Liver (tissue), 9 donors: ENCODE data around the gene PLCG2. TPM values are rescaled to one million over a fixed set of nuclear protein-coding genes. Genes with fewer than 3 reads are reported as not detected.

Source experiments
- DNase-seq: peaks from one replicate; pipeline ENCODE4 v3.0.0-alpha.2; 2017; ENCODE audit warnings: low spot score
- H3K27ac ChIP-seq, 2 donors: one replicate each; pipeline ENCODE4 v1.7.0; 2013; ENCODE audit warnings: inconsistent platforms in 2 of 2, low read length in 2 of 2, control low read depth in 1 of 2, low read depth in 1 of 2, mild to moderate bottlenecking in 1 of 2
- H3K27me3 ChIP-seq, 4 donors: one replicate each; pipeline versions ENCODE4 v1.6.1 to v1.7.0; 2013; ENCODE audit warnings: low read length in 3 of 4, inconsistent platforms in 1 of 4, mild to moderate bottlenecking in 1 of 4, moderate library complexity in 1 of 4; ENCODE audit not compliant: control insufficient read depth in 4 of 4, insufficient read depth in 4 of 4
- H3K36me3 ChIP-seq, 4 donors: one replicate each; pipeline versions ENCODE4 v1.6.1 to v1.7.0; 2013; ENCODE audit warnings: low read length in 3 of 4, mild to moderate bottlenecking in 3 of 4, low read depth in 1 of 4, moderate library complexity in 1 of 4; ENCODE audit not compliant: control insufficient read depth in 4 of 4, insufficient read depth in 3 of 4
- H3K4me1 ChIP-seq, 4 donors: one replicate each; pipeline versions ENCODE4 v1.6.1 to v1.7.0; 2013; ENCODE audit warnings: low read length in 3 of 4, mild to moderate bottlenecking in 3 of 4, moderate library complexity in 1 of 4; ENCODE audit not compliant: control insufficient read depth in 4 of 4, insufficient read depth in 4 of 4
- H3K4me3 ChIP-seq, 3 donors: one replicate each; pipeline versions ENCODE4 v1.6.1 to v1.7.0; 2013; ENCODE audit warnings: low read length in 3 of 3, control low read depth in 1 of 3, low read depth in 1 of 3, mild to moderate bottlenecking in 1 of 3
- H3K9ac ChIP-seq, 2 donors: one replicate each; pipeline ENCODE4 v1.7.0; 2013; ENCODE audit warnings: low read length in 2 of 2, mild to moderate bottlenecking in 2 of 2, moderate library complexity in 2 of 2, control low read depth in 1 of 2, low read depth in 1 of 2
- H3K9me3 ChIP-seq, 4 donors: one replicate each; pipeline versions ENCODE4 v1.6.1 to v1.7.0; 2013; ENCODE audit warnings: low read length in 3 of 4; ENCODE audit not compliant: control insufficient read depth in 4 of 4
- ATF3 ChIP-seq: IDR thresholded peaks from 2 replicates; pipeline ENCODE4 v1.6.1; 2016; ENCODE audit warnings: antibody characterized with exemption
- EGR1 ChIP-seq, 2 donors: IDR thresholded peaks; 2 replicates each; pipeline ENCODE4 v1.6.1; 2016 to 2018; ENCODE audit warnings: antibody characterized with exemption in 2 of 2, low read depth in 2 of 2
- FOXA2 ChIP-seq: IDR thresholded peaks from 2 replicates; pipeline ENCODE4 v1.6.1; 2016; ENCODE audit warnings: antibody characterized with exemption
- GABPA ChIP-seq, 2 donors: IDR thresholded peaks in 1 of 2; conservative IDR thresholded peaks in 1 of 2; 2 replicates each; pipeline ENCODE4 v1.6.1; 2016; ENCODE audit warnings: antibody characterized with exemption in 2 of 2, mild to moderate bottlenecking in 1 of 2, moderate library complexity in 1 of 2
- HNF4A ChIP-seq, 2 donors: conservative IDR thresholded peaks; 2 replicates each; pipeline ENCODE4 v1.6.1; 2016; ENCODE audit warnings: antibody characterized with exemption in 2 of 2, mild to moderate bottlenecking in 2 of 2
- HNF4G ChIP-seq: IDR thresholded peaks from 2 replicates; pipeline ENCODE4 v1.6.1; 2016; ENCODE audit warnings: antibody characterized with exemption
- JUND ChIP-seq, 2 donors: IDR thresholded peaks; 2 replicates each; pipeline ENCODE4 v1.6.1; 2016; ENCODE audit warnings: antibody characterized with exemption in 2 of 2
- RAD21 ChIP-seq, 2 donors: IDR thresholded peaks; 2 replicates each; pipeline ENCODE4 v1.6.1; 2016; ENCODE audit warnings: antibody characterized with exemption in 2 of 2, mild to moderate bottlenecking in 2 of 2
- REST ChIP-seq: IDR thresholded peaks from 2 replicates; pipeline ENCODE4 v1.6.1; 2016; ENCODE audit warnings: antibody characterized with exemption, mild to moderate bottlenecking
- RXRA ChIP-seq, 2 donors: IDR thresholded peaks; 2 replicates each; pipeline ENCODE4 v1.6.1; 2017 to 2018; ENCODE audit warnings: antibody characterized with exemption in 2 of 2, mild to moderate bottlenecking in 1 of 2
- SP1 ChIP-seq: IDR thresholded peaks from 2 replicates; pipeline ENCODE4 v1.6.1; 2018; ENCODE audit warnings: antibody characterized with exemption, mild to moderate bottlenecking
- TAF1 ChIP-seq: conservative IDR thresholded peaks from 2 replicates; pipeline ENCODE4 v1.6.1; 2016; ENCODE audit warnings: antibody characterized with exemption, mild to moderate bottlenecking
- YY1 ChIP-seq: IDR thresholded peaks from 2 replicates; pipeline ENCODE4 v1.6.1; 2016; ENCODE audit warnings: antibody characterized with exemption, mild to moderate bottlenecking
- ZBTB33 ChIP-seq: IDR thresholded peaks from 2 replicates; pipeline ENCODE4 v1.6.1; 2016; ENCODE audit warnings: antibody characterized with exemption
- WGBS: extraction: QIAGEN DNeasy Blood & Tissue Kit; methylation state at CpG from one replicate; pipeline ENCODE4 v1.1.7; 2013; 5-methylcytosine and 5-hydroxymethylcytosine counted together
- polyA plus RNA-seq, 2 donors: library from polyadenylated mRNA; stranded (reverse) in 1 of 2; unstranded in 1 of 2; fragments of 200-250 nt in 1 of 2; fragments of >200 nt in 1 of 2; fragmentation: Nextera tagmentation in 1 of 2; extraction: Ambion mirVana in 1 of 2; gene quantifications; one replicate each; pipeline versions ENCODE4 v1.2.1 to v1.2.3, GENCODE V29; 2013 to 2015
- total RNA-seq, 2 donors: library from RNA; depleted of rRNA; stranded (reverse); fragments of >200 nt; gene quantifications; one replicate each; pipeline ENCODE4 v1.2.3, GENCODE V29; 2014
- TF ChIP-seq, protein P1 (sequence below): fragments of 150-350 bp; IDR thresholded peaks from 2 replicates; pipeline ENCODE4 v1.5.1; 2017; ENCODE audit warnings: improper control_type of control experiment, low read depth, low read length; ENCODE audit not compliant: missing input control
- TF ChIP-seq, protein P2 (sequence below): IDR thresholded peaks from 2 replicates; pipeline ENCODE4 v1.6.1; 2016; ENCODE audit warnings: antibody characterized with exemption
- donor health status: healthy.
- donor health status: healthy.
- donor health status: healthy.
- donor health status: healthy.
- donor health status: healthy.

PLCG2 gene
- total and polyA plus RNA-seq, 4 donors: 7.1 to 21.6 (median 15.8) TPM

DNA sequence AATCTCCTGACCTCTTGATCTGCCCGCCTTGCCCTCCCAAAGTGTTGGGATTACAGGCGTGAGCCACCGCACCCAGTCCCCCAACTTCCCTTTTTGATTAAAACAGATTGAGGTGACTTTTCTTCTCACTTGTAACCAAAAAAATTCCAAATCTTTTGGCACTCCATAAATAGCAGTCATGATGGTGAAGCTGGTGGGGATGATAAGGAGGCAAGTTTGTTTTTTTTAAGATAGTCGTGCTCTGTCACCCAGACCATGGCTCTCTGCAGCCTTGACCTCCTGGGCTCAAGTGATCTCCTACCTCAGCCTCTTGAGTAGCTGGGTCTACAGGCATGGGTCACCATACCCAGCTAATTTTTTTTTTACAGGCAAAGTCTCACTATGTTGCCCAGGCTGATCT lies 34.7 kb upstream of the PLCG2 start:
- no peak overlapping the region for H3K27ac ChIP-seq
- no peaks in the 10 kb centered on the region for H3K9me3 ChIP-seq
- no peaks in the 10 kb centered on the region for H3K36me3 ChIP-seq
- WGBS: 92% methylated on average over 4 of the region's 4 CpGs
- no peak for DNase-seq
- no peak overlapping the region for H3K9ac ChIP-seq
- no peak overlapping the region for H3K4me3 ChIP-seq
- H3K27me3 ChIP-seq: no peaks in the 10 kb centered on the region
- TF ChIP-seq SP1 (no peak), ZBTB33 (no peak), HNF4A (conservative IDR thresholded peaks at IDR 0.05) (no peak), ATF3 (no peak), HNF4G (no peak), TAF1 (no peak), RXRA (IDR thresholded peaks at IDR 0.05) (no peak), EGR1 (IDR thresholded peaks at IDR 0.05; ENCODE audit: low read depth in 2 of 2) (no peak), JUND (IDR thresholded peaks at IDR 0.05) (no peak), YY1 (no peak), REST (no peak), FOXA2 (no peak)
- TF ChIP-seq, protein P1, sequence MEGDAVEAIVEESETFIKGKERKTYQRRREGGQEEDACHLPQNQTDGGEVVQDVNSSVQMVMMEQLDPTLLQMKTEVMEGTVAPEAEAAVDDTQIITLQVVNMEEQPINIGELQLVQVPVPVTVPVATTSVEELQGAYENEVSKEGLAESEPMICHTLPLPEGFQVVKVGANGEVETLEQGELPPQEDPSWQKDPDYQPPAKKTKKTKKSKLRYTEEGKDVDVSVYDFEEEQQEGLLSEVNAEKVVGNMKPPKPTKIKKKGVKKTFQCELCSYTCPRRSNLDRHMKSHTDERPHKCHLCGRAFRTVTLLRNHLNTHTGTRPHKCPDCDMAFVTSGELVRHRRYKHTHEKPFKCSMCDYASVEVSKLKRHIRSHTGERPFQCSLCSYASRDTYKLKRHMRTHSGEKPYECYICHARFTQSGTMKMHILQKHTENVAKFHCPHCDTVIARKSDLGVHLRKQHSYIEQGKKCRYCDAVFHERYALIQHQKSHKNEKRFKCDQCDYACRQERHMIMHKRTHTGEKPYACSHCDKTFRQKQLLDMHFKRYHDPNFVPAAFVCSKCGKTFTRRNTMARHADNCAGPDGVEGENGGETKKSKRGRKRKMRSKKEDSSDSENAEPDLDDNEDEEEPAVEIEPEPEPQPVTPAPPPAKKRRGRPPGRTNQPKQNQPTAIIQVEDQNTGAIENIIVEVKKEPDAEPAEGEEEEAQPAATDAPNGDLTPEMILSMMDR: no peak
- H3K4me1 ChIP-seq: peaks cover 0 to 9% (median 2%) of the 10 kb centered on the region in 4 donors

DNA sequence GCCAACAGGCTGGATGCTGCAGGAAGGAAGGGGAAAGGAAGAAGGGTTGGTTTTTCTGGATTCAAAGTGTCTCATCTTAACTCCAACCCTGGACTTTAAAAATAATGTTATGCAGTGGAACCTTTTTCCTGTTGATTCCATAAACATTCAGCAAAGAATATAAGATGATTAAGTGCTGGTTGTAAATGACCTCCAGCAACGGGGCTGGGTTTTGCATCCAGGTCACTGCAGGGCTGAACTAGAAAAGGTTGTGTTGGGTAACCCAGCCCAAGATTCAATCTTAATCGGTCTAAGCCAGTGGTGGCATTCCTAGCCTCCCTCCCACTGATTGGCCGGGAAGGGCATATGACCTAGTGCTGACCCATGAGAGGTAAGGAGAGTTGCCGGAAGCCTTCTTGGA lies 34.2 kb upstream of the PLCG2 start:
- H3K27me3 ChIP-seq: no peaks in the 10 kb centered on the region
- H3K27ac ChIP-seq: no peak overlapping the region
- H3K4me3 ChIP-seq: no peak overlapping the region
- H3K9ac ChIP-seq: no peak overlapping the region
- 87% methylated on average over 4 of the region's 4 CpGs for WGBS
- no peaks in the 10 kb centered on the region for H3K9me3 ChIP-seq
- TF ChIP-seq EGR1 (IDR thresholded peaks at IDR 0.05; ENCODE audit: low read depth in 2 of 2) (no peak), JUND (IDR thresholded peaks at IDR 0.05) (no peak), TAF1 (no peak), HNF4A (conservative IDR thresholded peaks at IDR 0.05) (no peak), ZBTB33 (no peak), ATF3 (no peak), YY1 (no peak), FOXA2 (no peak), GABPA (IDR thresholded peaks at IDR 0.05 in 1 of 2, conservative IDR thresholded peaks at IDR 0.05 in 1 of 2) (no peak), RAD21 (IDR thresholded peaks at IDR 0.05) (no peak), HNF4G (no peak)
- TF ChIP-seq, protein P2, sequence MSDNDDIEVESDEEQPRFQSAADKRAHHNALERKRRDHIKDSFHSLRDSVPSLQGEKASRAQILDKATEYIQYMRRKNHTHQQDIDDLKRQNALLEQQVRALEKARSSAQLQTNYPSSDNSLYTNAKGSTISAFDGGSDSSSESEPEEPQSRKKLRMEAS: no peak
- TF ChIP-seq, protein P1: no peak
- no peak for DNase-seq
- peaks cover 0 to 9% (median 2%) of the 10 kb centered on the region in 4 donors for H3K4me1 ChIP-seq
- no peaks in the 10 kb centered on the region for H3K36me3 ChIP-seq
